ENCODE measurements around the gene CRMP1.

DNA sequence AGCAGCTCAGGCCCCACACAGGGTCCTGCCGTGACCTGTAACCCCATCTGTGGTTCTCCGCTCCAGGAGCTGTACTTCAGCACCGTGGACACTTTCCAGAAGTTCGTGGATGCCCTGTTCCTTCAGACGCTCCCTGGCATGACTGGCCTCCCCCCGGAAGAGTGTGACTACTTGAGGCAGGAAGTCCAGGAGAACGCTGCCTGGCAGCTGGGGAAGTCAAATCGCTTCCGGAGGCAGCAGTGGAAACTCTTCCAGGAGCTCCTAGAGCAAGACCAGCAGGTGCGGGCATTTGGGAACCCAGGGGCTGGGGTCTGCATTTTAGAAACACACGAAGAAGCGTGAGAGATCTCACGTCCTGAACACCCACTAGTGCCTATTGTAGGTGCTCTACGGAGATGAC is 109.4 kb downstream of the CRMP1 start:
- TF ChIP-seq, protein P1, sequence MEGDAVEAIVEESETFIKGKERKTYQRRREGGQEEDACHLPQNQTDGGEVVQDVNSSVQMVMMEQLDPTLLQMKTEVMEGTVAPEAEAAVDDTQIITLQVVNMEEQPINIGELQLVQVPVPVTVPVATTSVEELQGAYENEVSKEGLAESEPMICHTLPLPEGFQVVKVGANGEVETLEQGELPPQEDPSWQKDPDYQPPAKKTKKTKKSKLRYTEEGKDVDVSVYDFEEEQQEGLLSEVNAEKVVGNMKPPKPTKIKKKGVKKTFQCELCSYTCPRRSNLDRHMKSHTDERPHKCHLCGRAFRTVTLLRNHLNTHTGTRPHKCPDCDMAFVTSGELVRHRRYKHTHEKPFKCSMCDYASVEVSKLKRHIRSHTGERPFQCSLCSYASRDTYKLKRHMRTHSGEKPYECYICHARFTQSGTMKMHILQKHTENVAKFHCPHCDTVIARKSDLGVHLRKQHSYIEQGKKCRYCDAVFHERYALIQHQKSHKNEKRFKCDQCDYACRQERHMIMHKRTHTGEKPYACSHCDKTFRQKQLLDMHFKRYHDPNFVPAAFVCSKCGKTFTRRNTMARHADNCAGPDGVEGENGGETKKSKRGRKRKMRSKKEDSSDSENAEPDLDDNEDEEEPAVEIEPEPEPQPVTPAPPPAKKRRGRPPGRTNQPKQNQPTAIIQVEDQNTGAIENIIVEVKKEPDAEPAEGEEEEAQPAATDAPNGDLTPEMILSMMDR (IDR thresholded peaks at IDR 0.05): no peak
- no peak for TF ChIP-seq POLR2AphosphoS5 (IDR thresholded peaks at IDR 0.05)
- no peak for TF ChIP-seq POLR2A (IDR thresholded peaks at IDR 0.05)
